Prostate gland (tissue), 2 donors: Measurements from ENCODE around the gene GM2A.

ENCODE experiments used
- CTCF ChIP-seq, 4 experiments: fragments of 200-600 bp in 2 of 4; fragments of 450-650 bp in 2 of 4; sonication (generic) in 2 of 4; IDR thresholded peaks; 1 replicate in 3 of 4; 2 replicates in 1 of 4; pipeline ENCODE4 v1.5.1; 2016 to 2019; ENCODE audit warnings: antibody characterized with exemption in 4 of 4, mild to moderate bottlenecking in 2 of 4, moderate library complexity in 2 of 4
- POLR2A ChIP-seq: fragments of 450-650 bp; IDR thresholded peaks from one replicate; pipeline ENCODE4 v1.6.1; 2016; ENCODE audit warnings: antibody characterized with exemption, mild to moderate bottlenecking
- POLR2AphosphoS5 ChIP-seq: sonication (generic); formaldehyde crosslinking; IDR thresholded peaks from one replicate; pipeline ENCODE4 v1.6.1; 2017; ENCODE audit warnings: antibody characterized with exemption

GRCh38 chr5:151250346-151251000, 2.5 kb upstream of the GM2A start:
- TF ChIP-seq CTCF (IDR thresholded peaks at IDR 0.05) (no peak), POLR2AphosphoS5 (no peak), POLR2A (no peak)
